ENCODE results near the gene SIVA1.
"Not testable (repeated sequence)": the region's sequence is repeated elsewhere in the genome, so short reads cannot be mapped to it uniquely, and the experiment has no call there.

SIVA1 gene

GRCh38 chr14:104719343-104719742, 33.6 kb upstream of the SIVA1 start:
- no peak for DNase-seq (ENCODE audit: low read depth in 2 of 3, low spot score in 1 of 3)

DNA sequence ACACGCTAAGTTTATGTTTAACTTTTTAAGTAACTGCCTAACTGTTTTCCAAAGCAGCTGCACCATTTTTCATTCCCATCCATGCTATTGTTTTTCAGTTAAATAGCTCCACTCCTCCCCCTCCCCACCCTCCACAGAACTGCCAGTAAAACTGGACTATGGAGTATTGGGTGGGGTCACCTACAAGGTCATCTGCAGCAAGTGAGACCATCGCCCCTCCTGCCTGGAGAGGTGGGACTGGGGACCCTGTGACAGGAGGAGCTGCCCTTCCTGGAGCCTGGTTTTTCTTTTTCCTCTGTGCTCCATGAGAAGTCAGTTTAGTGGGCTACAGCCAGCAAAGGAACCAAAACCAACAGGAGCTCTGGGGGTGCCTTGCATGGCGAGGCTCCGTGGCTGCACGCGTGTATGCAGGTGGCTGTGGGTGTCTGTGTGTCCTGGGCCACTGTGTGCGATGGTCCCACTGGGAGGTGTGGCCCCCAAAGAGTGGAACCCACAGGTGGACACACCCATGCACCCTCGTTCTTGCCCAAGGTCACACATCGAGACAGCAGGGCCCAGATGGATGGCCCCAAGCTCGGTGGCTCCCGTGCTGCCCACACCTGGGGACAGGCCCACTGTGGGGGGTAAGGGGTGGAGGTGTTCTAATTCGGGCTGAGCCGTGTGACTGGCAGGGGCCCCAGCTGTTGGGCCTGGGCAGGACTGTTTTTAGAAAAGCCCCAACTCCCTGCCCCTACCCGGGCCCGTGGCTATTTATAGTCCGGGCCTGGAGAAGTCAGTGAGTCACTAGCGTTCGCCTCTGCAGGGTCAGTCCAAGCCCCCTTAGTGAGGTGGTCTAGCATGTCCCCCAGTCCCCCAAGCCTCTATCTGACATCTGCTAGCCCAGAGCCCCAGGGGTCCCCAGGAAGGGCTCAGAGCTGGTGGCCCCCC, 31.2 kb upstream of the SIVA1 start:
- no peak for DNase-seq (ENCODE audit: low read depth in 2 of 3, low spot score in 1 of 3)

DNA sequence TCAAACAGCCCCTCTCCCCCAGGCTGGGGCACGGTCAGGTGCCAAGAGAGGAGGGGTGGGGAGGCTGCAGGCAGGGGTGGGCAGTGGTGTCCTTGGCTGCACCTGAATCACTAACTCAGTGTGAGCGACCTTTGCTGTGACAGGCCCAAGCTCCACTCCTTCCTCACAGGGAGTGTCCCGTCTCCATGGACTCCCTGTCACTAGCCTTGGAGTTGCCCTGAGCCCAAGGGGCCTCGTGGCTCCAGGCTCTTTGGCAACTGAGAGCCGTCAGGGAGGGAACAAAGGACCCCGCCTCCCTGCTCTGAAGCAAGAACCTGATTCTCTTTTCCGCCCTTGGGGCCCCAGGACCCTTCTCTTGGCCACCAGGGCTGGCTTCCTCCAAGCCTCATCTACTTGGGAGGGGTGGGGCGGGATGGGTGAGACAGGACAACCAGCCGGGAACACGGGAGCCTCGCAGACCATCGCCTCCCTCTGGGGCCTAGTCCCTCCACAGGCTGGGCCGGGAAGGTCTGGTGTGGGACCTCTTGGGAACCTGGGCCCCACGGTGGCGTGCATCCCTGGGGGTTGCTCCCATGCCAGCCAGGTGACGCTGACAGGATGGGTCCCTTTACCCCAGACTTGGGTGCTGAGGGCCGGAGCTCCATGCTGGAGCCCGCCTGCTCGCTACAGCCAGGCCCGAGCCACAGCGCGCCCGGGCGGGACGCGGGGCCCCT, 29.9 kb upstream of the SIVA1 start:
- DNase-seq (ENCODE audit: low read depth in 2 of 3, low spot score in 1 of 3): no peak

DNA sequence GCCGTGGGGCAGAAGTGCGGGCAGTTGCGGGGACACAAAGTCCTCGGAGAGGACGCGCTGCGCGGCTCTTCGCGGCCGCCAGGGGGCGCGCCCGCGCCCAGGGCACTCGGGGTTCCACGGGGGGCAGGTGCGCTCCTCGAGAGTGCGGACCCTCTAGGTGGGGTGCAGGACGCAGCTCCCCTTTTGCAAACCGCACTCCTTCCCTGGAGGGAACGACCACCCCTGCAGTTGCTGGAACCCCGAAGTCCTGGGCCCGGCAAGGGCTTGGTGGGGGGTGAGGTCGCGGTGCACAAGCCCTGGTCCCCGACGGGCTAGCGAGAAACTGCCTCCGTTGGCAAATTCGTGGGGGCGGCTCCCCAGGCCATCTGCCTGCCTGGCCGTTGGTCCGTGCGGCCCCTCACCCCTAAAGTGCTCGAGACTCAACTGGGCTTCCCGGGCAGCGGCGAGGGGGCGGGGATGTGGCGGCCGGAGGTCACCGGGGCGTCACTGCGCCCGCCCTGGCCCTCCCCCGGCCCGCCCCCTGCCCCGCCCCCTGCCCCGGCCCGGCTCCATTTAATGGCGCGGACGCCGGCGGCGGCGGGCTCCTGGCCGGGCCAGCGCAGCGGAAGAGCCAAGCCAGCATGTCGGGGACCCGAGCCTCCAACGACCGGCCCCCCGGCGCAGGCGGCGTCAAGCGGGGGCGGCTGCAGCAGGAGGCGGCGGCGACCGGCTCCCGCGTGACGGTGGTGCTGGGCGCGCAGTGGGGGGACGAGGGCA, 29.1 kb upstream of the SIVA1 start, which contains the start of gene ADSS1:
Gene ADSS1, plus strand, starts transcription at position 579 of the 756 bp plus-strand sequence. Its CDS starts 42 bp downstream, at position 621.
- peak in 2 of 3 donors; percentile 34 to 43 for DNase-seq (ENCODE audit: low read depth in 2 of 3, low spot score in 1 of 3)

DNA sequence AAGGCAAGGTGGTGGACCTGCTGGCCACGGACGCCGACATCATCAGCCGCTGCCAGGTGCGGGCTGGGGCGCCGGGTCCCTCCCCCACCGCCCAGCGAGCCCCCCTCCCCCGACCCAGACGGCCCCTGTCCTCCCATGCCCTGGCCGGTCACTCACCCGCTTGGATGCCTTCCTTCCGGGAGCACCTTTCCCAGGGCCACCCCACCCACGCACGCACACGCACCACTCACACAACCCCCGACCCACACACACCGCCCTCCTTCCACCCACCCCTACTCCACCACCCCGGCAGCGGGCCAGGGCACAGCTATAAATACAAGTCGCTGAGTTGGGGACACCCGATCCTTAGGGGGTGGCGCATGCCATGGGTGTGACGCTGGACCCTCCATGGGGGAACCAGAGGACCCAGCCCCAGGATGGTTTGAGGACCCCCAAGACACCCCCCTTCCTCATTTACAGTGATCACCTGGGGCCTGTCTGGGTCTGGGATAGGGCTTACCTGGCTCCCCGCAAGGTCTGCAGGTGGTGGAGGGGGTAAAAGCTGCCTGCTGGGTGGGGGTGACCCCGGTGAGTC, 28.5 kb upstream of the SIVA1 start:
- no peak for DNase-seq (ENCODE audit: low read depth in 2 of 3, low spot score in 1 of 3)

- no peak for DNase-seq (ENCODE audit: low read depth in 2 of 3, low spot score in 1 of 3)
These were observed 27.8 kb upstream of the SIVA1 start for GRCh38 chr14:104724981-104725771.

GRCh38 chr14:104725772-104726548, 27.0 kb upstream of the SIVA1 start:
- DNase-seq (ENCODE audit: low read depth in 2 of 3, low spot score in 1 of 3): no peak

GRCh38 chr14:104726600-104727451, 26.1 kb upstream of the SIVA1 start:
- no peak for DNase-seq (ENCODE audit: low read depth in 2 of 3, low spot score in 1 of 3)

- DNase-seq (ENCODE audit: low read depth in 2 of 3, low spot score in 1 of 3): no peak
These were observed 24.3 kb upstream of the SIVA1 start for GRCh38 chr14:104728631-104729030.

- not testable (repeated sequence) for DNase-seq (ENCODE audit: low read depth in 2 of 3, low spot score in 1 of 3)
These were observed 23.6 kb upstream of the SIVA1 start for GRCh38 chr14:104729176-104729834.

DNA sequence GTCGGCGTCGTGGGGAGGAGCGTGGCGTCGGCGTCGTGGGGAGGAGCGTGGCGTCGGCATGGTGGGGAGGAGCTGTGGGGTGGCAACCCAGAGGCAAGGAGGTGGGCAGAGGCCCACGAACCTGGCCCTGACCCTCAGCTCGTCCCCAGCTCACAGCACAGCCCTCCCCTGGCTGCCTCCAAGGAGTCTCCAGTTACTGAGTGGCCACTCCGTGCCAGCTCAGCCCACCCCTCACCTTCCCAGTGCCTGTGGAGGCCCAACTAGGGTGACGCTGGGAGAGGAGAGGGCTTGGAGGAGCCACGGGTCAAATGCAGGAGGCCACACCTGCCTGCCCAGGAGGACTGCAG, 23.1 kb upstream of the SIVA1 start:
- DNase-seq (ENCODE audit: low read depth in 2 of 3, low spot score in 1 of 3): no peak

DNA sequence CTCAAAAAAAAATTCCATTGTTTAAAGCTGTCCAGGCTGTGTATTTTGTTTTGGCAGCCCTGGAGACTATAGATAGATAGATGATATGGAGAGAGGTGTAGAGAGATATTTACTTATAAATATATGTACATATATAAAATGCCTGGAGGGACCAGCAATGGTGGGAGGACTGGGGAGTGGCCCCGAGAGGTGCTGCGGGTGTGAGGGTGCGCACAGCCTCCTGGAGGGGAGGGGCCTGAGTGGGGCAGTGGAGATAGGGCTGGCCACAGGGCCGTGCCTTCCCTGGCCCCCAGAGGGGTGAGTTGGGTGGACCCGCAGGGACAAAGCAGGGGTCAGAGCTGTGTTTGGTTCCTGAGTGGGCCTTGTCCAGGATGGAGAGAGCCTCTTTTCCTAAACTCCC, 22.5 kb upstream of the SIVA1 start:
- DNase-seq (ENCODE audit: low read depth in 2 of 3, low spot score in 1 of 3): no peak

- no peak for DNase-seq (ENCODE audit: low read depth in 2 of 3, low spot score in 1 of 3)
These were observed 21.3 kb upstream of the SIVA1 start for GRCh38 chr14:104731320-104732294.

DNA sequence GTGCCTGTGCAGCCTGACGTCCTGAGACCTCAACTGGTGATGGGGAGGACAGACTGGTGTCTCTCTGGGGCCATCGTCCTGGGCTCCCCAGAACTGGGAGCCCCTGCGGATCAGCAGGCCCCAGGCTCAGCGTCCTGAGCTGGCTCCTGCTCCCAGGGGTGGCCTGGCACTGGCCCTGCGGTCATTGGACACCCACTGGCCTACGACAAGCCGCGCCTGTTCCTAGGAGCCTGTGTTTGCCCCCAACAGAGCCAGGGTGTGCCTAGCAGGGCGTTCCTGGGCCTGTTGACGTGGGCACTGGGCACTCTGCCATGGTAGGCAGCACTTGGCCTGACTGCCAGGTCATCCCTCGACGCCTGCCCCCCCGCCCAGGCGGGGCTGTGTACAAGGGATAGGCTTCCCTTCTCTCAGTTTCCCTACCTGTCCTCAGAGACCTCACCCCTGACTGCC, 20.6 kb upstream of the SIVA1 start:
- DNase-seq (ENCODE audit: low read depth in 2 of 3, low spot score in 1 of 3): no peak

- DNase-seq (ENCODE audit: low read depth in 2 of 3, low spot score in 1 of 3): no peak
These were observed 19.8 kb upstream of the SIVA1 start for GRCh38 chr14:104732931-104733681.

DNA sequence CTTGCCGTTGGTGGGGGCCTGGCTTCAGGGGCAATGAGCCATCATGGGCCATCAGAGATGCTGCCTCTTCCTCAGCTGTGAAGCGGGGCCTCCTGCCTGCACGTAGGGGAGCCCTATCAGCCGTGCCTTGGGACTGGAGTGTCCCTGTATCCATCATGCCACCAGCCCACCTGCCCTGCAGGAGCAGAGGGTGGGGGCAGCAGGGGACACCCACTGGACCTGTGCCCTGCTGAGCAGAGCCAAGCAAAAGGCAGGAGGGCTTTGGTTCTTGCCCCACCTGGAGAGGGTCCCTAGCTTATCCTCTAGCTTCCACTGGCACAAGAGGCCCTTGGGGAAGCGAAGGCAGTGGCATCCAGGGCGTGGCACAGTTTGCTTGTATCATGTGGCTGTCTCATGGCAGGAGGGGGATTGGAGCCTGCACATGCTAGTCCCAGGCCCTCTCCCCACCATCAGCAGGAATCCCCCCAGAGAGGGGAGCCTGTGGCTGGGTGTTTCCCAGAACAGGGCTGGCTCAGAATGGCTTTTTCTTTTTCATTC, 18.8 kb upstream of the SIVA1 start:
- no peak for DNase-seq (ENCODE audit: low read depth in 2 of 3, low spot score in 1 of 3)

Data from stimulated activated CD4-positive, alpha-beta T cell treated with anti-CD3 and anti-CD28 coated beads, Interleukin-12 subunit alpha, Interleukin-12 subunit beta, amount 100 ng/mL, for 48 hours (primary cell).